DND-41 (cell line): ENCODE data around the gene SKAP1.

Experiments
- CTCF ChIP-seq: IDR thresholded peaks from 2 replicates; pipeline ENCODE4 v1.5.1; 2012; ENCODE audit warnings: borderline replicate concordance, low read length, moderate library complexity, mild to moderate bottlenecking; ENCODE audit not compliant: poor library complexity, severe bottlenecking; ENCODE audit errors: extremely low read depth
- EZH2 ChIP-seq: IDR thresholded peaks from 3 replicates; pipeline ENCODE4 v1.6.1; 2012; ENCODE audit warnings: borderline replicate concordance, low read depth, mild to moderate bottlenecking, moderate library complexity, low read length, inconsistent platforms; ENCODE audit not compliant: severe bottlenecking

GRCh38 chr17:48247603-48248002 lies 182.4 kb downstream of the SKAP1 start:
- TF ChIP-seq CTCF (no peak), EZH2 (no peak)
